Heart left ventricle (tissue), 16 donors: ENCODE measurements around the gene TAS1R3. TPM values are rescaled to one million over a fixed set of nuclear protein-coding genes. Genes with fewer than 3 reads are reported as not detected.

Source experiments
- ATAC-seq, 4 donors: fragments of 200-7000 bp; cut with Tn5 transposase; one replicate each; pipeline ENCODE4 v1.9.1; 2020 to 2022; ENCODE audit warnings: moderate library complexity in 4 of 4, mild to moderate bottlenecking in 3 of 4, moderate number of reproducible peaks in 1 of 4
- DNase-seq, 5 donors: peaks; one replicate each; pipeline ENCODE4 v3.0.0-alpha.2; 2020
- H3K27ac ChIP-seq, 12 donors: fragments of 200-600 bp; sonication (generic) in 4 of 12; one replicate each; pipeline versions ENCODE4 v1.5.0 to v1.8.0; 2016 to 2022; ENCODE audit warnings: mild to moderate bottlenecking in 2 of 12
- H3K27me3 ChIP-seq, 9 donors: fragments of 200-600 bp; sonication (generic) in 2 of 9; one replicate each; pipeline versions ENCODE4 v1.5.1 to v1.8.0; 2016 to 2022; ENCODE audit warnings: mild to moderate bottlenecking in 3 of 9
- H3K36me3 ChIP-seq, 9 donors: fragments of 200-600 bp; sonication (generic) in 2 of 9; one replicate each; pipeline versions ENCODE4 v1.5.0 to v1.8.0; 2018 to 2022; ENCODE audit warnings: mild to moderate bottlenecking in 2 of 9
- H3K4me1 ChIP-seq, 12 donors: fragments of 200-600 bp; sonication (generic) in 4 of 12; one replicate each; pipeline versions ENCODE4 v1.5.0 to v1.8.0; 2016 to 2022; ENCODE audit warnings: mild to moderate bottlenecking in 3 of 12
- H3K4me3 ChIP-seq, 12 donors: fragments of 200-600 bp; sonication (generic) in 4 of 12; one replicate each; pipeline versions ENCODE4 v1.5.0 to v1.8.0; 2017 to 2022; ENCODE audit warnings: mild to moderate bottlenecking in 9 of 12, moderate library complexity in 4 of 12
- H3K9me3 ChIP-seq, 12 donors: fragments of 200-600 bp; sonication (generic) in 4 of 12; one replicate each; pipeline versions ENCODE4 v1.5.0 to v1.8.0; 2016 to 2022; ENCODE audit warnings: mild to moderate bottlenecking in 1 of 12
- POLR2A ChIP-seq, 2 donors: fragments of 450-650 bp; IDR thresholded peaks; one replicate each; pipeline ENCODE4 v1.6.1; 2017; ENCODE audit warnings: antibody characterized with exemption in 2 of 2, mild to moderate bottlenecking in 2 of 2, moderate library complexity in 2 of 2
- WGBS, 4 donors: extraction: QIAGEN DNeasy Blood & Tissue Kit in 2 of 4; methylation state at CpG; one replicate each; pipeline versions ENCODE4 v1.1.5 to v1.1.7; 2013 to 2018; 5-methylcytosine and 5-hydroxymethylcytosine counted together
- intact Hi-C, 10 donors: fragments of 100-400 bp; cut with DNase I; formaldehyde crosslinking; loops; one replicate each; pipeline versions ENCODE4 v1.11.1 to v1.14.2; 2022
- polyA plus RNA-seq, 2 donors: library from polyadenylated mRNA; stranded (reverse); fragments of 200-250 nt; gene quantifications; one replicate each; pipeline ENCODE4 v1.2.3, GENCODE V29; 2013
- total RNA-seq, 9 donors: library from RNA; depleted of rRNA in 2 of 9; stranded (reverse); fragments of >200 nt in 2 of 9; fragmentation: NEBNext Ultra II Directional in 3 of 9; extraction: Animal tissue kit (Norgen Biotek cat#: 25700) in 3 of 9; gene quantifications; one replicate each; pipeline versions ENCODE4 v1.1.0 to v1.2.4, GENCODE V29; 2016 to 2023
- TF ChIP-seq, protein P1 (sequence below), 12 donors: fragments of 200-600 bp; sonication (generic) in 4 of 12; IDR thresholded peaks; one replicate each; pipeline versions ENCODE4 v1.5.0 to v1.8.0; 2018 to 2022; ENCODE audit warnings: antibody characterized with exemption in 12 of 12, mild to moderate bottlenecking in 5 of 12
- donor health status: ischemic (EF 13 %, LVEDD 7.1; RV severe dilation, severe dysfunction).
- donor health status: healthy with polysubstance abuse.
- donor health status: DM: no; HTN: yes; CAD: no.
- donor health status: DM: no; HTN: no; CAD: no.
- donor health status: ischemic (EF 25% LVEDD 6.9; RV normal size, moderate dysfunction).
- donor health status: ischemic (EF 25% LVEDD 5.7; RV mildly dilated, moderate dysfunction).
- donor health status: healthy.
- donor health status: DM: yes; HTN: yes; CAD: no.
- donor health status: ischemic (EF 35%, LVEDD 5.7; RV mildly dilated, moderate dysfunction).
- donor health status: nonischemic (EF 11% LVEDD 7.7; RV severe dilation, severe dysfunction).
- donor health status: DM: yes; HTN: yes; CAD: no.
- donor health status: PGD.
- donor health status: ischemic (EF 29% LVEDD 5.4; RV normal size, mild dysfunction).
- donor health status: nonischemic (EF 23%, LVEDD 6.1; RV moderate dilation, normal function).

The TAS1R3 gene
- total and polyA plus RNA-seq, 11 donors, result 0.21 to 1.3 (median 0.38) TPM

DNA sequence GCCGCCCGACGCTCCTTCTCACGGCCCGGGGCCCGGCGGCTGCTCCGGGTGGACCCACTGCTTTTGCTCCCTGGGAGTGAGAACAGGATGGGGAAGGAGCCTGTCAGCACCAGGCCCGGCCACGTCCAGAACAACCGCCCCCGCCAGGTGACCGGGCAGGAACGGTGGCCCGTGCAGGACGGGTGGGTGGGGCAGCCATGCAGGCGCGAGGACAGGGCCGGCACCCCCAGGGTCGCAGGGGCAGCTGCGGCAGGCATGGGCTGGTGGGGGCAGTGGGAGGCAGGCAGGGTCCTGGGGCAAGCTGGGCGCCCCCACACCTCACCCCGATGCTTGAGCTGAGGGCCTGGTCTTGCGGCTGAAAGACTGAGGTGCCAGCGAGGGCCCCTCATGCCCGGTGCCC is 5.4 kb downstream of the TAS1R3 start:
- no peak overlapping the region for H3K4me3 ChIP-seq
- no peak overlapping the region for H3K27ac ChIP-seq
- no peak for TF ChIP-seq POLR2A (IDR thresholded peaks at IDR 0.05)
- TF ChIP-seq, protein P1, sequence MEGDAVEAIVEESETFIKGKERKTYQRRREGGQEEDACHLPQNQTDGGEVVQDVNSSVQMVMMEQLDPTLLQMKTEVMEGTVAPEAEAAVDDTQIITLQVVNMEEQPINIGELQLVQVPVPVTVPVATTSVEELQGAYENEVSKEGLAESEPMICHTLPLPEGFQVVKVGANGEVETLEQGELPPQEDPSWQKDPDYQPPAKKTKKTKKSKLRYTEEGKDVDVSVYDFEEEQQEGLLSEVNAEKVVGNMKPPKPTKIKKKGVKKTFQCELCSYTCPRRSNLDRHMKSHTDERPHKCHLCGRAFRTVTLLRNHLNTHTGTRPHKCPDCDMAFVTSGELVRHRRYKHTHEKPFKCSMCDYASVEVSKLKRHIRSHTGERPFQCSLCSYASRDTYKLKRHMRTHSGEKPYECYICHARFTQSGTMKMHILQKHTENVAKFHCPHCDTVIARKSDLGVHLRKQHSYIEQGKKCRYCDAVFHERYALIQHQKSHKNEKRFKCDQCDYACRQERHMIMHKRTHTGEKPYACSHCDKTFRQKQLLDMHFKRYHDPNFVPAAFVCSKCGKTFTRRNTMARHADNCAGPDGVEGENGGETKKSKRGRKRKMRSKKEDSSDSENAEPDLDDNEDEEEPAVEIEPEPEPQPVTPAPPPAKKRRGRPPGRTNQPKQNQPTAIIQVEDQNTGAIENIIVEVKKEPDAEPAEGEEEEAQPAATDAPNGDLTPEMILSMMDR (IDR thresholded peaks at IDR 0.05), result no peak
- WGBS, 4 donors, result 91 to 94% (median 92%) methylated on average over 13 to 26 of the region's 26 CpGs
- H3K27me3 ChIP-seq, result no peaks in the 10 kb centered on the region
- DNase-seq, result no peak
- no peaks in the 10 kb centered on the region for H3K9me3 ChIP-seq
- intact Hi-C loops, result no loop called here
- ATAC-seq, result no peak
- H3K4me1 ChIP-seq, result peaks cover 0 to 2% (median 0%) of the 10 kb centered on the region in 12 donors
- H3K36me3 ChIP-seq, result peaks cover 0 to 50% (median 34%) of the 10 kb centered on the region in 9 donors

DNA sequence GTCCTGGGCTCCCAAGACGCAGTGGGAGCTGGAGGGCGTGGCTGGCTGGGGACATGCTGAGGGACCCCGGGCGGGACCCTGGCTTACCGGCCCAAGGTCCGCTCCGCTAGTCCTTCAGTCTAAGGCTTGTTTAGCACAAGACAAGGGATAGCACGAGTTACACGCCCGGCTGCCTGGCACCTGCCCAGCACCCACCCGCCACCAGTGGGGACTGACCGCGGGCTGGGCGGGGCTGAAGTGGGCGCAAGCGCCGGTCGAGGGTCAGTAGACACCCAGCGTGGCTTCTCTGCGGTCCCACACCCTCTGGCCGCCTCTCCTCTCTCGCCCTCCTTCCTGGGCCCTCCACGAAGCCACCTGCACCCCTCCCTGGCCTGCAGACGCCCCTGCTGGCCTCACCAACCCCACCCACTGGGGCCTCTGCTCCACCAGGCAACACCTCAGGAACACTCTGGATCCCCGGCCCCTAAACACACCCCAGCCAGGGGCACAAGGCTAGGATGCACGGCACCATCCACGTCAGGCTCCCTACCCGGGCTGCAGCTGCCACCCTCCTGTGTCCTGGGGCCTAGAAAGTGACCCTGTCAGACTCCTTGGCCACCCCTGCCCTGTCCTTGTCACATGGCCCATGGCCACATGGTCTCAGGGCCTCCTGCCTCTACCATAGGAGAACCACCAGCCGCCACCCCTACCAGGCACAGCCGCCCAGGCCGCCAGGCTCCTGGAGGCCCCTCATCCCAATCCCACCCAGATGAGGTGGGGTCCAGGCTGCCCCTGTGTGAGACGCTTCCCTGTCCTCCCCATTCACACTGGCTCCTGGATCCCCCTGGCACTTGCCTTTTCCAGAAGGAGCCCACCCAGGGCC is 6.1 kb downstream of the TAS1R3 start:
- H3K27ac ChIP-seq, result no peak overlapping the region
- H3K4me3 ChIP-seq, result no peak overlapping the region
- intact Hi-C loops, result no loop called here
- H3K27me3 ChIP-seq, result no peaks in the 10 kb centered on the region
- no peaks in the 10 kb centered on the region for H3K9me3 ChIP-seq
- no peak for TF ChIP-seq POLR2A (IDR thresholded peaks at IDR 0.05)
- TF ChIP-seq, protein P1 (IDR thresholded peaks at IDR 0.05), result no peak
- 95 to 96% (median 95%) methylated on average over 29 to 32 of the region's 32 CpGs for WGBS, 4 donors
- ATAC-seq, result no peak
- H3K36me3 ChIP-seq, result peaks cover 0 to 58% (median 41%) of the 10 kb centered on the region in 9 donors
- no peaks in the 10 kb centered on the region for H3K4me1 ChIP-seq
- no peak for DNase-seq

DNA sequence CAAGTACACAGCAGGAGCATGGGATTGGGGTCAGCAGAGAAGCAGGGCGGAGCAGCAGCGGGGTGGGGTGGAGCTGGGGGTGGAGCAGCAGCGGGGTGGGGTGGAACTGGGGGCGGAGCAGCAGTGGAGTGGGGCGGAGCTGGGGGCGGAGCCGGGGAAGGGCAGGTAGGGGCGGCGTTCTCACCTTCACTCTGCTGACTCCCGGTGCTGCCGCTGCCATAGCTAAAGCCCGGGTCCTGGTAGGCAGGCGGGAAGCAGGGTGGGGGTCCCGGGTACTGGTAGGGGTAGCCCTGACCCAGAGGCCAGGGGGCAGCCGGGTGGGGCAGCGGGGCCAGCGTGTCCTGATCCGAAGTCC is 6.7 kb downstream of the TAS1R3 start:
- Histone ChIP-seq H3K9me3 (no peaks in the 10 kb centered on the region), H3K4me3 (no peak overlapping the region), H3K27ac (no peak overlapping the region), H3K4me1 (no peaks in the 10 kb centered on the region), H3K27me3 (no peaks in the 10 kb centered on the region), H3K36me3 (peaks cover 0 to 58% (median 41%) of the 10 kb centered on the region in 9 donors)
- DNase-seq, result no peak
- peak in 1 of 4 donors; percentile 11 for ATAC-seq
- TF ChIP-seq, protein P1 (IDR thresholded peaks at IDR 0.05), result no peak
- TF ChIP-seq POLR2A (IDR thresholded peaks at IDR 0.05), result no peak
- intact Hi-C loops, result no loop called here
- 80 to 87% (median 85%) methylated on average over 16 to 18 of the region's 18 CpGs for WGBS, 4 donors

DNA sequence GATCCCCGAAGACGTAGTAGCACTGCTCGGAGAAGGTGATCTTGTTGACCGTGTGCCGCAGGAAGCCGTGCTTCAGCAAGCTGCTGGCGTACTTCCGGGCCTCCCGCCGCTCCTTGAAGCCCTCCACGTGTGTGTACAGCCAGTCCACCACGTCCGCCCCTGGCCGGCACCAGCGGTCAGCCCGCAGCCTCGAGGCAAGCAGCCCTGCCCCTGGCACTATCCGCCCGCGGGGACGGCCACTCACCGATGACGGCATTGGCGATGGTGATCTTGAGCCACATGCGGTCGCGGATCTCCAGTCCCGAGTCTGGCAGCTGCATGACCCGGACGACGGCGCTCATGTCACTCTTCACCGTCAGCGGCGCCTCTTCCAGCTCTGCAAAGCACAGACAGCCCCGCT is 7.2 kb downstream of the TAS1R3 start:
- Histone ChIP-seq H3K4me3 (no peak overlapping the region), H3K27me3 (no peaks in the 10 kb centered on the region), H3K27ac (no peak overlapping the region), H3K36me3 (peaks cover 0 to 58% (median 41%) of the 10 kb centered on the region in 9 donors), H3K4me1 (peaks cover 0 to 4% (median 0%) of the 10 kb centered on the region in 12 donors), H3K9me3 (no peaks in the 10 kb centered on the region)
- ATAC-seq (no peak), DNase-seq (no peak)
- WGBS, 4 donors, result 95 to 99% (median 97%) methylated on average over 14 to 36 of the region's 36 CpGs
- intact Hi-C loops, result no loop called here
- TF ChIP-seq, protein P1 (IDR thresholded peaks at IDR 0.05), result no peak
- no peak for TF ChIP-seq POLR2A (IDR thresholded peaks at IDR 0.05)
